Natural killer cell (primary cell): Measurements from ENCODE around the gene KHK. TPM values are rescaled to one million over a fixed set of nuclear protein-coding genes. Genes with fewer than 3 reads are reported as not detected.
A peak's percentile ranks its signal among the peaks of the same experiment; 100 is the strongest.

Experiments
- ATAC-seq, 3 donors: fragments of 150-1000 bp in 2 of 3; fragments of 200-7000 bp in 1 of 3; cut with Tn5 transposase; 1 replicate in 1 of 3; 2 replicates in 2 of 3; pipeline ENCODE4 v1.10.0; 2021; ENCODE audit warnings: mild to moderate bottlenecking in 2 of 3, moderate library complexity in 2 of 3
- DNase-seq, 2 donors: peaks; one replicate each; pipeline versions ENCODE4 v3.0.0 to v3.0.0-alpha.2; 2013 to 2021; ENCODE audit warnings: mixed read lengths in 1 of 2
- H3K27ac ChIP-seq: one replicate; pipeline ENCODE4 v1.5.1; 2013; ENCODE audit warnings: mild to moderate bottlenecking, low read length
- H3K27me3 ChIP-seq: one replicate; pipeline ENCODE4 v1.6.1; 2013; ENCODE audit warnings: low read length; ENCODE audit not compliant: control insufficient read depth, insufficient read depth
- H3K36me3 ChIP-seq: one replicate; pipeline ENCODE4 v1.6.1; 2013; ENCODE audit warnings: low read length; ENCODE audit not compliant: control insufficient read depth, insufficient read depth
- H3K4me1 ChIP-seq: one replicate; pipeline ENCODE4 v1.6.1; 2013; ENCODE audit warnings: low read length; ENCODE audit not compliant: control insufficient read depth, insufficient read depth
- H3K4me3 ChIP-seq: one replicate; pipeline ENCODE4 v1.5.1; 2013; ENCODE audit warnings: low read length
- H3K9me3 ChIP-seq: one replicate; pipeline ENCODE4 v1.6.1; 2013; ENCODE audit warnings: low read length; ENCODE audit not compliant: control insufficient read depth, insufficient read depth
- H3K27ac Mint-ChIP-seq, 2 donors: one replicate each; pipeline ENCODE4 v1.8.0; 2022; ENCODE audit warnings: mild to moderate bottlenecking in 2 of 2, mixed read lengths in 2 of 2, moderate library complexity in 1 of 2
- H3K27me3 Mint-ChIP-seq, 2 donors: one replicate each; pipeline ENCODE4 v1.8.0; 2022; ENCODE audit warnings: low read depth in 2 of 2, mixed read lengths in 2 of 2
- H3K36me3 Mint-ChIP-seq: one replicate; pipeline ENCODE4 v1.8.0; 2022; ENCODE audit warnings: mixed read lengths
- H3K4me1 Mint-ChIP-seq, 2 donors: one replicate each; pipeline ENCODE4 v1.8.0; 2022; ENCODE audit warnings: mixed read lengths in 2 of 2
- H3K4me3 Mint-ChIP-seq: one replicate; pipeline ENCODE4 v1.8.0; 2022; ENCODE audit warnings: mild to moderate bottlenecking, moderate library complexity, mixed read lengths
- H3K9me3 Mint-ChIP-seq, 2 donors: one replicate each; pipeline ENCODE4 v1.8.0; 2022; ENCODE audit warnings: mixed read lengths in 2 of 2
- WGBS: methylation state at CpG from one replicate; pipeline ENCODE4 v1.1.7; 2013; ENCODE audit warnings: missing lambda C conversion rate; ENCODE audit not compliant: insufficient coverage; 5-methylcytosine and 5-hydroxymethylcytosine counted together
- intact Hi-C: fragments of 100-400 bp; cut with micrococcal nuclease; formaldehyde crosslinking; loops from one replicate; pipeline ENCODE4 v1.14.2; 2022
- total RNA-seq, 4 donors: library from RNA; stranded (reverse); fragments of 120-200 nt in 1 of 4; gene quantifications; one replicate each; pipeline versions ENCODE4 v1.2.3 to v1.2.4, GENCODE V29; 2013 to 2022
- TF ChIP-seq, protein P1 (sequence below): fragments of 200-600 bp; IDR thresholded peaks from one replicate; pipeline ENCODE4 v1.8.0; 2022; ENCODE audit warnings: antibody characterized with exemption

KHK gene
- total RNA-seq, 3 donors from 2014 or later (not counting 1 experiment from before 2014, with no cell fraction given) = 3.7 to 4.0 (median 3.8) TPM

DNA sequence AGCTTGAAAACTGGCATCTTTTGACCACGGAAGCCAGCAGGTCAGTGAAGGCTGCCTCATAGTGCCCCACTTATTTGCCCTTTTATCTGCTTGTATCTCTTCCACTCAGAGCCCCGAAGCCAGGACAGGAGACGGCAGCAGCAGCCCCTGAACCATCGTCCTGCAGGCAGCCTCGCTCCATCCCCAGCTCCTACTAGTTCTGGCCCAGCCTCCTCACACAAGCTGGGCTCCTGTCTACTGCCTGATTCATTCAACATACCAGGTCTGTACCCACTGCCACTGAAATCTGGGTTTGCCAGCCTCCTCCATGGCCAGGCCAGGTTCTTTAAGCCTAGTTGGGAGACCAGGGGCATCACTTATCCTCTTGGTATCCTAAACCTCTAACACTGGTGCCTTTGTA lies 19.2 kb upstream of the KHK start:
- ATAC-seq (no peak), DNase-seq (no peak)
- Mint-ChIP-seq H3K4me1 (peaks cover 34 to 54% of the 10 kb centered on the region in 2 donors), H3K27me3 (no peaks in the 10 kb centered on the region), H3K4me3 (no peak overlapping the region), H3K9me3 (no peaks in the 10 kb centered on the region), H3K36me3 (no peaks in the 10 kb centered on the region), H3K27ac (peak overlapping the region in 1 of 2 donors; percentile 68)
- Histone ChIP-seq H3K4me1 (peaks cover 27% of the 10 kb centered on the region), H3K27ac (no peak overlapping the region), H3K36me3 (peaks cover 23% of the 10 kb centered on the region), H3K27me3 (no peaks in the 10 kb centered on the region), H3K4me3 (no peak overlapping the region), H3K9me3 (no peaks in the 10 kb centered on the region)
- TF ChIP-seq, protein P1, sequence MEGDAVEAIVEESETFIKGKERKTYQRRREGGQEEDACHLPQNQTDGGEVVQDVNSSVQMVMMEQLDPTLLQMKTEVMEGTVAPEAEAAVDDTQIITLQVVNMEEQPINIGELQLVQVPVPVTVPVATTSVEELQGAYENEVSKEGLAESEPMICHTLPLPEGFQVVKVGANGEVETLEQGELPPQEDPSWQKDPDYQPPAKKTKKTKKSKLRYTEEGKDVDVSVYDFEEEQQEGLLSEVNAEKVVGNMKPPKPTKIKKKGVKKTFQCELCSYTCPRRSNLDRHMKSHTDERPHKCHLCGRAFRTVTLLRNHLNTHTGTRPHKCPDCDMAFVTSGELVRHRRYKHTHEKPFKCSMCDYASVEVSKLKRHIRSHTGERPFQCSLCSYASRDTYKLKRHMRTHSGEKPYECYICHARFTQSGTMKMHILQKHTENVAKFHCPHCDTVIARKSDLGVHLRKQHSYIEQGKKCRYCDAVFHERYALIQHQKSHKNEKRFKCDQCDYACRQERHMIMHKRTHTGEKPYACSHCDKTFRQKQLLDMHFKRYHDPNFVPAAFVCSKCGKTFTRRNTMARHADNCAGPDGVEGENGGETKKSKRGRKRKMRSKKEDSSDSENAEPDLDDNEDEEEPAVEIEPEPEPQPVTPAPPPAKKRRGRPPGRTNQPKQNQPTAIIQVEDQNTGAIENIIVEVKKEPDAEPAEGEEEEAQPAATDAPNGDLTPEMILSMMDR = no peak
- WGBS = 89% methylated on average over 5 of the region's 5 CpGs
- intact Hi-C loops = no loop called here

DNA sequence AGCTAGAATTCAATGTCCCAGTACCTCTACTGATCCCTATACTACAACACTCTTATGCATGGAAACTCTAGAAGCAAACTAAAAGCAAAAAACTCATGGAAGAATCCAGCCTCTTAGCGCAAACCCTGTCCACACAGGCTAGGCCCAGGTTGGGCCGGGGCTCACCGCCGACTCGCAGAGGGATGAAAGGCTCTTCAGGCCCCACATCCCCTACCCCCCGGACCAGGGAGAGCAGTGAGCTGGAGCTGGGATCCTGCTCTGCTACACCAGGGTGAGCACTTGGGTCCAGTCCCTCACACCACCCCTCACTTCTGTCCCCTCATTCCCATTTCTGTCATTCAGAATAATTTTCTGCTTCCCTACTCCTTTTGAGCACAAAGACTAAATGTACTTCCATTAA lies 17.1 kb upstream of the KHK start:
- Histone ChIP-seq H3K27ac (no peak overlapping the region), H3K9me3 (no peaks in the 10 kb centered on the region), H3K36me3 (peaks cover 20% of the 10 kb centered on the region), H3K4me3 (no peak overlapping the region), H3K27me3 (no peaks in the 10 kb centered on the region), H3K4me1 (peaks cover 31% of the 10 kb centered on the region)
- DNase-seq (no peak), ATAC-seq (no peak)
- H3K27me3 Mint-ChIP-seq = no peaks in the 10 kb centered on the region
- no peak overlapping the region for H3K4me3 Mint-ChIP-seq
- H3K9me3 Mint-ChIP-seq = no peaks in the 10 kb centered on the region
- over 99% methylated on average over 6 of the region's 6 CpGs for WGBS
- no peaks in the 10 kb centered on the region for H3K36me3 Mint-ChIP-seq
- intact Hi-C loops = no loop called here
- H3K27ac Mint-ChIP-seq = peak overlapping the region; percentile 3 to 90
- TF ChIP-seq, protein P1 = no peak
- H3K4me1 Mint-ChIP-seq = peaks cover 39 to 65% of the 10 kb centered on the region in 2 donors

DNA sequence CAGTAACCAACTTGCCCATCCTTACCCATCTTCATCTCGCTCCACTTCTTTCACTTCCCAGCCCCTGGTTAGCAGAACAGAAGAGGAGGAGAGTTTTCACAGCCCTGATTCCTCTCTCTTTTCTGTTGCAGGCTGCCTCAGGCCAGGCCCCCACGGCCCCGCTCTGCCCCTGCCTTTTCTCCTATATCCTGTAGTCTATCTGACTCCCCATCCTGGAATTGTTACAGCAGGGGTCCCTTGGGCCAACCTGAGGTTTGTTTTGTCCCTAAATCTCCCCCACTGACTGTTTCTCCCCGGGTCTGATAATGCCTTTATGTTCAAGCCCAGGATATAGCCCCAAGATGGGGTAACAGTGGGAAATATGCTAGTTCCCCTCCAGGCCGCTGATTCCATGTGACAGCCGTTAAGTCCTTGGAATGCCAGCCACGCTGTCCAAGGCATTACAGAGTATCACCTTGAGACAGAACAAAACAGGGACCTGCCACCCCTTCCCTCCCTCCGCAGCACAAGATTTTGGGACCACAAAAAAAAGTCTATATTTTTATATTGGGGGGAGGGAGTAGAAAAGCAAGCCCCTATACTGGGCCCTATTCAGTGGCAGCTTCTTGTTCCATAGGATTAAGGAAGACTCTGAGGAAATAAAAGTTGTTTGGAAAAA lies 16.5 kb upstream of the KHK start:
- H3K4me3 ChIP-seq = no peak overlapping the region
- no peak for DNase-seq
- no peaks in the 10 kb centered on the region for H3K27me3 ChIP-seq
- no peak overlapping the region for H3K27ac ChIP-seq
- Mint-ChIP-seq H3K9me3 (no peaks in the 10 kb centered on the region), H3K36me3 (no peaks in the 10 kb centered on the region), H3K27me3 (no peaks in the 10 kb centered on the region), H3K27ac (peak overlapping the region; percentile 90 to 93), H3K4me3 (peak overlapping the region; percentile 97), H3K4me1 (peaks cover 45 to 71% of the 10 kb centered on the region in 2 donors)
- intact Hi-C loops = no loop called here
- no peak for ATAC-seq
- H3K36me3 ChIP-seq = peaks cover 20% of the 10 kb centered on the region
- TF ChIP-seq, protein P1 = no peak
- no peaks in the 10 kb centered on the region for H3K9me3 ChIP-seq
- H3K4me1 ChIP-seq = peaks cover 38% of the 10 kb centered on the region
- WGBS = 98% methylated on average over 6 of the region's 8 CpGs
